ENCODE data around the gene PRPF19.
"Not testable (repeated sequence)": the region's sequence is repeated elsewhere in the genome, so short reads cannot be mapped to it uniquely, and the experiment has no call there.

The PRPF19 gene

DNA sequence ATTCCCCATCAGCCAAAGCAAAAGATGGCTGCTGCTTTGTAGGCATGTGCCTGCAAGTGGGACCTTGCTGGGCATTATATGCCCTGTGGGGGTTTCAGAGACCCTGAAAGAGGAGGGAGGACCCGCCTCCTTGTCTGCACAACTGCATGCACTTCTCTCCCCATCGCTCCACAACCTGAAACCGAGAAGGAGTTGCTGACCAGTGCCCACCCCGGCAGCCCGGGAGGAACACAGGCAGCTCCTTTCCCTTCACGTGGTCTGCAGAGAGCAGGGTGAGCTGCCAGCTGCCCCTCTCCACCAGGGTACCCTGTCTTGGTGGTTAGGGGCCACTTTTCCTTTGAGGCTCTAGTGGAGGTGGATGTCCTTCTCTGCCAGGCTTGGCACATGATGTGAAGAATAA, 16.5 kb upstream of the PRPF19 start:
- FAIRE-seq = no peak

DNA sequence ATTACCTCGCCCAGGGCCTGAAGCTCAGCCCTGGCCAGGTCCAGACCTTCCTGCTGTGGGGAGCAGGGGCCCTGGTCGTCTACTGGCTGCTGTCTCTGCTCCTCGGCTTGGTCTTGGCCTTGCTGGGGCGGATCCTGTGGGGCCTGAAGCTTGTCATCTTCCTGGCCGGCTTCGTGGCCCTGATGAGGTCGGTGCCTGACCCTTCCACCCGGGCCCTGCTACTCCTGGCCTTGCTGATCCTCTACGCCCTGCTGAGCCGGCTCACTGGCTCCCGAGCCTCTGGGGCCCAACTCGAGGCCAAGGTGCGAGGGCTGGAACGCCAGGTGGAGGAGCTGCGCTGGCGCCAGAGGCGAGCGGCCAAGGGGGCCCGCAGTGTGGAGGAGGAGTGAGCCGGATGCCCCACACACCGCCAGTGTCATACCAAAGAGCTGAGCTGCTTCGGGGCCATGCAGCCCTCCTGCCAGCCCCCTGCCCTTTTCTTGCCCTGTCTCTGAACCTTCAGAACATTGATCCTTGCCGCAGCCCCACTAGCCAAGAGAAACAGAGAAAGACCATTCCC, 15.5 kb upstream of the PRPF19 start:
- FAIRE-seq = no peak

DNA sequence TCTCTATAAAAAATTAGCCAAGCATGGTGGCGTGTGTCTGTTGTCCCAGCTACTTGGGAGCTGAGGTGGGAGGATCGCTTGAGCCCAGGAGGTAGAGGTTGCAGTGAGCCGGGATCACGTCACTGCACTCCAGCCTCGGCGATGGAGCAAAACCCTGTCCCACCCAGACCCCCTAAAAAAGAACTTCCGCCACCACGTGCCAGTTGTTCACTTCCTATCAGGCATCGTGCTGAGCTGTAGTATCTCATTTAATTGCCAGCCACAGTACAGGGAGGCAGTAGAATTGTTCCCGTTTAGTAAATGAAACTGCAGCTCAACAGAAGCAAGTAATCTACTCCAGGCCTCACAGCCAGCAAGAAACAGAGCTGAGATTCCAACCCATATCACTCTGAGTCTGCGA, 14.9 kb upstream of the PRPF19 start:
- FAIRE-seq = no peak

DNA sequence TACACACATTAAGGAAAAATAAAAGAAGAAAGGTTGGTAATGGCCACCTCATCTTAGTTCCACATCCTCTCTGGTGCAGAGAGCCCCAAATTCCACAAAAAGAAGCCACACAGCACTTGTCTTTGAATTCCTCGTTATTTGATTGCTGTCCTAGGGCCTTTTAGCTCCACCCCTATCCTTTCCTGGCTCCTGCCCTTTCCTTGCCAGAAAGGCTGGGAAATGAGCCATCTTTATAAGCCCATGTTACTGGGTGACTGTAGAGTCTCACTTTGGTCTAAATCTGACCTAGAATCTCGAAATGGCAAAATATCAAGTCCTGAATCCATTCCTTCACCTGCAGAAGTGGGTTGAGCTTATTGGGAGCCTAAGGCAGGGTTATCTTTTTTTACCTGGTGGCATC, 13.6 kb upstream of the PRPF19 start:
- no peak for FAIRE-seq

DNA sequence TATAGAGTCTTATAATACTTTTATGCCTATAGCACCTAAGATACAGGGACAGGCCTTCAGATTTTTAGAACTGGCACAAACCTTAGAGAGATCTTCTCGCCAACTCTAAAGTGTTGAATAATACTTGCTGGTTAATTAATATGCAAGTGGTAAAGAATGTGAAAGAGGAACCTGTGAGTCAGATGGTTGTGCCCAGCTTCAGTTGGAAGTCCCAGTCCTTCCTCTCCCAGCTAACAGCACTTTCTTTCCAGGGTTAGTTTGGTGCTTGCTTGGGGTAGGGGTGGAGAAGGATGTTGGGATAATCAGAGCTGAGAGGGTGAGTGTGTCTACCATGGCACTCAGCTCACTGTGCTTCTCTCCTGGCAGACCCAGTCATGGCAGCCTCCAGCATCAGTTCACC, 12.9 kb upstream of the PRPF19 start:
- no peak for FAIRE-seq

DNA sequence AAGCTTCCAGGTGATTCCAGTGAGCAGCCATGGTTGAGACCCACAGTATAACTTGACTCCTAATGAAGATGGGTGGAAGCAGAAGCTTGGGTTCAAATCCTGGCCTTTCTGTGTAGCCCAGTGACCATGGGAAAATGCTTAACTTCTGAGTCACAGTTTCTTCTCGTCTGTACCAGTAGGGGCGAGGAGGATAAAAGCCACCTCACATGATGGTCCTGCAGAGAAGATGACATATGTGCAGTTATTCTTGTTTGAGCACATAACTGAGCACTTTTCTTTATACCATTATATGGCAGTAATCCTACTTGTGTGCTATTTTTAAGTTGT, 12.5 kb upstream of the PRPF19 start:
- FAIRE-seq = no peak

DNA sequence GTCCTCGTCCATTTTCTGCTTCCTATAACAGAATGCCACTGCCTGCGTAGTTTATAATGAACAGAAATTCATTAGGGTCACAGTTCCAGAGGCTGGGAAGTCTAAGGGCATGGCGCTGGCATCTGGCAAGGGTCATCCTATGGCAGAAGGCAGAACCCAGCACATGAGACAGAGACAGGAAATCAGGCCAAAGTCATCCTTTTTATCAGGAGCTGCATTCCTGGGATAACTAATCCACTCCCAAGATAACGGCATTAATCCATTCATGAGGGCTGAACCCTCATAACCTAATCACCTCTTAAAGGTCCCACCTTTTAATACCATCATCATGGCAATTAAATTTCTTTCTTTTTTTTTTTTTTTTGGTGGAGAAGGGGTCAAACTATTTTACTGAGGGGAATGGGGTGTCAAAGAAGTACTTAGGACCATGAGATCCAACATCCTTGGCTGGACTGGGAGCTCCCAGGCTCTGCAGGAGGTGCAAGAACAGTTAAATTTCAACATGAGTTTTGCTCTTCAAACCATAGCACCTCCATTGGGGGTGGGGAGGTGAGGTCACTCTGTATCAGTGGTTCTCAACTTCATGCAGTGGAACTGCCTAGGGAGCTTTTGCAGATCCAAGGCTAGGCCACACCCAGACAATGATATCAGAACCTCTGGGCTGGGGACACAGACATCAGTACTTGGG, 12.0 kb upstream of the PRPF19 start:
- no peak for FAIRE-seq

DNA sequence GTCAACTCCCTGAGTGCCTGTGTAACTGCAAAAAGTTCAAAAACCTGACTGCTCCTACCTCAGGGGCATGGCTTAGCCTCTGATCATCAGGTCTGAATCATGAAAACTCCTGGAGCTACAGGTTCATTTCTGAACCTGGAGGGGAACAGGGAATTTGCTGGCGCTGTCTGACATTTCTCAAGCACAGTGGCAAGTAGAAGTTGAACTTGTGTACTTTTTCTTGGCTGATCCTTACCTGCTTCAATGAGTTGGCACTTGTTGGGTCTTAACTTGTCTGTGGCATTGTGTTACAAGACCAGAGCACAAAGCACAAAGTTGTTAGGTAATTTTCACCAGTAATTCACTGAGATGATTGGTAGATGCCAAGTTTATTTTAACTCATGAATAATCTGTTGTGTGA, 10.9 kb upstream of the PRPF19 start:
- FAIRE-seq = no peak

DNA sequence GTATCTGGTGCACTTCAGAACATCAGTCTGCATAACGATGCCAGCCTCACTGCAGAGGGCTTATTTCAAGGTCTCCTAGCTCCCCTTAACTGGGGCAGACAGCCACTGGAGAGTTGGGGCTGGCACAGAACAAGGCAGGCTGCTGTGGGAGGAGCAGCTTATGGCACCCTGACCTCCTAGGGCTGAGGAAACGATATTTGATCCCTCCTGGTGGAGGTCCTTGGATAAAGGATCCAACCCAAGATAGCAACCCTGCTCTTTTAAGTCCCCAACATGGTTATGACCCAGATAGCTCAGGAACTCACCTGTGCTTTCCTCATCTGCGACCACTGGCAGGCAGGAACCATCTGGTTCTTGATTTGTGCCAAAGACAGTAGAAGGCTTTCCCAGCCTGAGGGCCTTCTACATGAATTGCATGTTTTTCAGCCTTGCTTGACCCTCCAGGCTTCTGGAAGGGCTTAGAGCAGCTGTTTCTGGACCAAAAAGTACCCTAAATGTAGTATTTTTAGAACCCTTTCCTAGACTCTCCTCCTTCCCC, 10.4 kb upstream of the PRPF19 start:
- no peak for FAIRE-seq

DNA sequence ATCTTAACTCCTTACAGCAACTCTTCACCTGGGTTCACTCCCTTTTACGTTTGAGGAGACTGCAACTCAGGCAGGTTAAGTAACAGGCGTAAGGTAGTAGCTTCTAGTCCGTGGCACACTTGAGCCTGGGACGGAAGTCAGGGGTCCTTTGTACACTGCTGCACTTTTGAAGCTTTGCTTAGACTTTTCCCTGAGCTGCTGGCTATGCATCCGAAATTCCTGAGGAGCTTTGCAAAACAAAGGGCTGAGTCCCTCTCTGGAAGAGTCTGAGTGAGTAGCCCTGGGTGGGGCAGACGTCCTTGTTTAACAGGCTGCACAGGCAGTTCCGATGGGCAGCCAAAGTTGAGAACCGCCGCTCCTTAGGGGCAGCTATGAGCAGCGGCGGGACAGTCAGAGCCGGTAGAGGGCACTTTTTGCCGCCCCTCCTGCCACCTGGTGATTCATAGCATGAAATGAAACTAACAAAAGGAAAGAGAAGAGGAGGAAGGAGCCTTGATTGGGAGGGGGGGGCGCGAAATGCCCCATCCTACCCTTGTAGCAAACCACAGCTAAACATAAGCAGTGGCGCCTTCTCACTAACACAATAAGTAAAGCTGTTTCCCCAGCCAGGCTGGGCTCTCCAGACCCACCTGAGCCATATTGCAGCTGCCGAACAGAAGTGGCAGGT, 9.0 kb upstream of the PRPF19 start:
- no peak for FAIRE-seq

DNA sequence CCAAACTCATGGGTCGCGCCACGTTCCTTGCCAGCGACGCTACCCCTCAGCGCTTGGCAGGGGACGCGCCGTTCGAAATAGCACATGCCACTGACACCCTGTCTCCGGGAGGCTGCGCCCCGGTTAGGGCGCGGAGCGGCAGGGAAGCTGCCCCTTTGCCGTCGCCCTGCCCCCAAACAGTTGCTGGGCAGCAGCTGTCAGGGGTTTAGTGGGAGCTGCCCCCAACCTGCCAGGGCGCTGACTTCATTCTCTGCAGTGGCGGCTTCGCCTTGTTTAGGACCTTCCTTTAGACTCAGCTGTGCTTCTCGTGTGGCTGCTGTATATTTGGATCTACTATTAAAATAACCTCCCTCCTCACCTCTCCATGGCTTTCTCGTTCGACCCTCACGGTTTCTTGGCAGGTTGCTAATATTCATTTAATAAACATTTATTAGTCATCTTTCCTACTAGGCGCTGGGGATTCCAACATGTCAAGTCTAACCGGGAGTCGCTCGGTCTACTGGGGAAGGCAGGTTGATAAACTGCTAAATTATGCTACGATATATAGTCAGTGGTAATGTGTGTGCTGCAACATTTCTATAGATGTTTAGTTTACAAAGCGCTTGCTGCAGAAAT, 8.4 kb upstream of the PRPF19 start:
- no peak for FAIRE-seq

DNA sequence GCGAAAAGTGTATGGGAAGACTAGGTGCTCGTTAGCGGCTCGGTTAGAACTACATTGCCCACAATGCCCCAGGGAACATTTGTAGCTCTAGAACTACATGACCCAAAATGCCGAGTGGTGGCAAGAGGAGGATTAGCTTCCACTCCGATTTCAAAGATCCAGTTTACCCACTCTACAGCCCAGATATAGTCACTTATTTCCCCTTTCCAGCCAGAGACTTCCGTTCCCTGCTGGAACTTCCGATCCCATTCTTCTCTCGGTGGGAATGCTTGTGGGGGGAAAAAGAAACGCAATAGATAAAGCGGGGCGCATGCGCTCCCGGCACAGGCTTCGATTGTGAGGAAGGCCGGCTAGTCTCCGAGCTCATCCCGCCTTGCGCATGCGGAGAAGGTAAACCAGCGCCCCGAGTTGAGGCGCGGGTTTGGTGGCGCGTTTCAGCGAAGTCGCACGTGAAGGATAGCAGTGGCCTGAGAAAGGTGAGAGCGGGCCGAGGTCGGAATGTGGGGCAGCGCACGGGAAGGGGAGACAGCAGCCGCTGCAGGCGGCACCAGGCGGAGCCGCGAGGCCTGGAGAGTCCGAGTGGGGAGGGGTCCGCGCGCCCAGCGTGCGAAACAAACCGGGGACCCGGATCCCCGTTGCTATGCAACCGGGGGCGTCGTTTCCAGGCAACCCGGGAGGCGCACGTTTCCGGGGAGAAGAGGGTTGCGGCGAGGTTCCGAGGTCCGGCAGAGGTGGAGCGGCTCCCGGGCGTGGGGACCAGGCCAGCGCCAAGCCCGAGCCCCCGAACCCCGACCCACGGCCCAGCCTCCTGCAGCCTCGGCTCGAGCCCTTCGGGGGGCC, 7.6 kb upstream of the PRPF19 start, which contains the start of gene TMEM109:
Gene TMEM109 (plus strand): TSS at position 366 of the 840 bp plus-strand sequence. CDS start 5,536 bp downstream, outside the sequence.
- no peak for FAIRE-seq

DNA sequence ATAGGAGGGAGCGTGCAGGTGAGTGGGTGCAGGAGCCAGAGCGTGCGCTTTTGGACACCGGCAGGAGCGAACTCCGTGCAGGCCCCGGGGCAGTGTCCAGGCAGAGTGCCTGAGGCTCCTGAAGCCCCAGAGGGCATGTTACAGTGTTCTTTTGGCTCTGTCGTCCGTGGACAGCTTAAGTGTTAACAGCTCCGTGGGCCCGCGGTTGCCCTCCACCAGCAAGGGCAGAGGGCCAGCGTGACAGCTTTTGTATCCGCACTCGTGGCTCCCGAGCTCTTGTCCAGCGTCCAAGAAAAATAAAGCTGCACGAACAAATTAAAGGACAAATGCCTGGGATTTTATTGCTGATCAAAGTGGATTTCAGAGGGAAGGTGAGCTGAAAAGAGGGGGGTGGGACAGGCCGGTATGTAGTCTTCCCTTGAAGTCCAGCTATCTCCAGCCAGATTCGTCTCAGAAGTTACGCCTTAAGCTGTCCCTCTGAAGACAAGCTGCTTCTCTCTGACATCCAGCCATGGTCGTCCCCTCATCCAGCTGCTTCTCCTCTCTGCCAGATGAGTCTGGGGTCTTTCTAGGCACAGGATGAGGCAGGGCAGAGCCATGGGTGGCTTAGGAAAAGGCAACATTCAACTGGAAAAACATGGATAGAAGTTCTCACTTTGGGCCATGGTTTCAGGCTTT, 6.6 kb upstream of the PRPF19 start:
- FAIRE-seq = no peak

DNA sequence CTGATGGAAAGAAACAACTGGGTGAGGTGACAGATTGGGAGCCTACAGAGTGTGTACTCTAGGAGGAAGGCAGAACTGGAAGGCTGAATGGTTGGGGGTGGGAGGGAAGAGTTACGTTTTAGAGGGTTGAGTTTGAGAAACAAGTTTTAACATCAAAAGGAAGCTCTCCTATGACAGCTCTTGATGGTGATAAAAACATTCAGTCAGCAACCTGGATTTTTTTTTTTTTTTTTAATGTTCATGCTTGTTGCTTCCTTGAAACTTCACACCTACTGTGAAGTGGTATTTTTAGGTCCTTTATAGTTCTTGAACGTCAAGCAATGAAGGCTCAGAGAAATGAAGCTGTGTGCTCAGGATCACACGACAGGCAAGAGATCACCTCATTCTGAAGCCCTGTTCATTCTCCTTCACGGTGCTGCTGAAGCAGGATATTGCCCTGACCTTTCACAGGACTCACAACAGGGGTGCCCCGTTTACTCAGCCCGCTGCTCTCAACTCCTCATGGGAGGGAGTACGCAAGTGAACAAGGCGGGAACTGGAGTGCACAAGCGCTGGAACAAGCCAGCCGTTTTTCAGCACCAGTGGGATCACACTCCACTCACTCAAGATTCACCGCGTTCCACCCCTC, 6.0 kb upstream of the PRPF19 start:
- FAIRE-seq = no peak

DNA sequence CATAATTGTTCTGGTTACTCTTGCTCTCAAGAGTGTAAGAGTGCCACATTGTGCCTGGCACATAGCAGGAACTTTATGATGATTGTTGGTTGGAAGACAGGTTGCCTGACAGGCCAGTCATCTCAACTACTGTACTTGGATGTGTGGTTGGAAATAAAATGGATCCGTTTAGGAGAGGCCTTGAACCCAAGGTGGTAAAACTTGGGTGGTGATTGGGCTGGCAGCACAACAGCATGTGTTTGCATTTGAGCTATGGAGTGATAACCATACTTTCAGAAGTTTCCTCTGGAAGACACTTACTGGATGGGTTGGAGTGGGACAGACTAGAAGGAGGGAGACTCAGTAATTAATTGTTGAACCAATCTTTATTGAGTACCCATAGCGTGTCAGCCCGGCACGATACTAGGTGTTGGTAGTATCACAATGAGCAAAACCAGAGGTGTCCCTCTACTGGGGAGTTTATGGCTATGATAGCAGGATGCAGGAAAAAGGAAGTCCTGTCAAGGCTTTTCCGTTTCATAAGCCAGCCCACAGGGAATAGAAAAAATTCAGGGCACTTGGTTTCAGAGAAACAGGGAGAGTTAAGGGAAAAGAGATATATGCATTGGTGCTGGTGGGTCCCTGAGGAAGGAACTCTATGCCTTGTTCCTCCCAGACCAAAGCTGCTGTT, 4.5 kb upstream of the PRPF19 start:
- no peak for FAIRE-seq

DNA sequence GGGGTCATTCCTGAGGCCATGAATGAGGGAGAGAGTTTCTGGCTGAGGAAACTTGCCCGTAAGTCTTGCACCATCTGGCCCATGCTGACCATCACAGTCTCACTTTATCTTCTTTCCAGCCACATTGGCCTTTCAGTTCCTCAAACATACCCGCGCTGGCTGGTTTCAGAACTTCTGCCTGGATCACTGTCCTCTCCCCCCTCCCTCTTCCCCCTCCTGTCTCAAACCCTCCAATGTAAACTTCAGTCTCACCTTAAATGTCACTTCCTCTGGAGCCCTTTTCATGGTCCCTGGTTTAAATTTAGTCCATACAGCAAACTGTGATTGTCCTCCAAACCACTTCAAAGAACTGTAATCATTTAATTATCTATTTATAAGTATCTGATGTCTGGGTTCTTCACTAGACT, 3.9 kb upstream of the PRPF19 start:
- FAIRE-seq = no peak

DNA sequence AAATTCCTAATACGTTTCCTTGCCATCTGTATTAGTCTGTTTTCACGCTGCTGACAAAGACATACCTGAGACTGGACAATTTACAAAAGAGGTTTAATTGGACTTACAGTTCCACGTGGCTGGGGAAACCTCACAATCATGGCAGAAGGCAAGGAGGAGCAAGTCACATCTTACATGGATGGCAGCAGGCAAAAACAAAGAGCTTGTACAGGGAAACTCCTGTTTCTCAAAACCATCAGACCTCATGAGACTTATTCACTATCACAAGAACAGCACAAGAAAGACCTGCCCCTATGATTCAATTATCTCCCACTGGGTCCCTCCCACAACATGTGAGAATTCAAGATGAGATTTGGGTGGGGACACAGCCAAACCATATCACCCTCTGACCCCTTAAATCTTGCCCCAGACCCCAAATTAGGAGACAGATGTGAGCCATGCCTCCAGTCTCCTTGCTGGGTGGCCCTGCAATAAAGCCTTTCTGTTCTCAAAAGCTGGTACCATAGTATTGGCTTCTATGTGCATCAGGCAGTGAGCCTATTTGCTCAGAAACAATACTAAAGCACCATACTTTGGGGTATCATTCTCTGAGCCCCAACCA, 3.4 kb upstream of the PRPF19 start:
- not testable (repeated sequence) for FAIRE-seq

DNA sequence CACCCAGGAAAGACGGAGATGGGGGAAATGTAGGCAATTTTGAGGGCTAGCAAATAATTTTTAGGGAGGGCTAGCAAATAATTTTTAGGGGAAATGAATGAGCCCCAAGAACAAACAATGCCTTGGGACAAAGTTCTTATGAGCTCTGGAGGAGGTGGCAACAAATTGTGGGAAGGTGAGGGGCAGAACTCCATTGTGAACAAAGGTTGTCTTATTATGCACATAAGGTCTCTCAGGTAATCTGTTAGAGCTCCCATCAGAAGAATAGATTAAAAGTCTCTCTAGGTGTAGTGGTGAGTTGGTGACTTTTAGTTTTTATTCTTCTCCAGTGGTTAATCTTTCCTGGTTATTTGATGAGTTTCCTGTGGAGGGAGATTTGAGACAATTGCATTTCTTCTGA, 2.4 kb upstream of the PRPF19 start:
- FAIRE-seq = no peak

DNA sequence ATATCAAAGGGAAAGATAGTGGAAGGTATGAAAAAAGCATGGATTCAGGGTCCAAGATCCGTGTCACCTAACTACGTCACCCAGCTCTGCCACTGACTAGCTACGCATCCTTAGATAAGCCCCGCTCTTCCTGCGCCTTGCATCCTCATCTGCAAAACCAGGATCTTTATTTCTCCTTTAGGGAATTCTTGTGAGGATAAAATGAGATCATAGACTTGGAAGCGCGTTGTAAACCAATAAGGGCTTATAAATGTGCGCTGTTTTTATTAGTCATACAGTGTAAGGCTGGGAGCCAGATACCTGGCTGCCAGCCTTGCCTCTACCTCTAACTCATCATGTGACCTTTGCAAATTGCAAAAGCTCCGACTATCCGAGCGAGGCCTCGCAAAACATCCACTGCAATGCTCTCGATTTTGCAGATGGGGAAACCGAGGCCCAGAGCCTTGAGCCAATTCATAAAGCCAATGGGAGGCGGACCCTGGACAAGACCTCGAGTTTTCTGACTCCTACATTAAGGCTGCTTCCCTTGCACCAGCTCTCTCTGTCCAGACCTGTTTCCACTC, 753 bp downstream of the PRPF19 start:
- no peak for FAIRE-seq

DNA sequence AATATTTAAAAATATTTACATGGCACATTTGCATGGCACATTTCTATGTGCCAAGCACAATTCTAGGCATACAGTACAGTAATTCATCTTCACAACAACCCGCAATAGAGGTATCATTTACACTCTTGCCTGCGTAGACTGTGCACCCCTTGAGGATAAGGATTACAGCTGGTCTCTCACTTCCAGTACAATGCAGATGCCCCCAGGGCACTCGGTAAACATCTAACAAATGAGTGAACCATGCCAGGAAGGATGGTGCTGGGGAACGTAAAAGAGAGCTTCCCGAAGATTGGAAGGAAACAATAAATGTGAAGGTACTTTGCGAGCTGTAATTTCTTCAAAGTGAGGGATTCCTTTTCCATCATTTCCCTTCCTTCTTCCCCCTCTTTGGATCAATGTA, 1.3 kb downstream of the PRPF19 start:
- no peak for FAIRE-seq

All from colon (tissue), 2 donors.